HG03460 (cell line): ENCODE results near the gene PIK3CD.

ENCODE experiments used
- ATAC-seq: cut with Tn5 transposase; IDR thresholded peaks from one replicate; pipeline ENCODE4 v1.9.1; 2021; ENCODE audit not compliant: unreplicated experiment

PIK3CD gene

GRCh38 chr1:9717193-9718005, 65.9 kb downstream of the PIK3CD start:
- peak; percentile 74 for ATAC-seq

- ATAC-seq, result no peak
Observed at GRCh38 chr1:9718006-9718680, 66.6 kb downstream of the PIK3CD start.

- no peak for ATAC-seq
Observed at GRCh38 chr1:9719978-9720722, 68.6 kb downstream of the PIK3CD start.

GRCh38 chr1:9720785-9721605, 69.5 kb downstream of the PIK3CD start:
- no peak for ATAC-seq

- ATAC-seq, result no peak
Observed at GRCh38 chr1:9721606-9722377, 70.3 kb downstream of the PIK3CD start.

- ATAC-seq, result no peak
Observed at GRCh38 chr1:9722378-9722749, 70.8 kb downstream of the PIK3CD start.

GRCh38 chr1:9723068-9723805, 71.7 kb downstream of the PIK3CD start:
- ATAC-seq, result no peak

GRCh38 chr1:9723926-9724325, 72.4 kb downstream of the PIK3CD start:
- ATAC-seq, result no peak

- peak; percentile 56 for ATAC-seq
Observed at GRCh38 chr1:9724706-9725476, 73.4 kb downstream of the PIK3CD start.

GRCh38 chr1:9726406-9726805, 74.9 kb downstream of the PIK3CD start:
- ATAC-seq, result no peak

- no peak for ATAC-seq
Observed at GRCh38 chr1:9726905-9727595, 75.5 kb downstream of the PIK3CD start.

- no peak for ATAC-seq
Observed at GRCh38 chr1:9728451-9729295, 77.1 kb downstream of the PIK3CD start.

- ATAC-seq, result no peak
Observed at GRCh38 chr1:9729523-9729922, 78.0 kb downstream of the PIK3CD start.

- ATAC-seq, result no peak
Observed at GRCh38 chr1:9730096-9730901, 78.8 kb downstream of the PIK3CD start.

- no peak for ATAC-seq
Observed at GRCh38 chr1:9731051-9731537, 79.6 kb downstream of the PIK3CD start.

- ATAC-seq, result no peak
Observed at GRCh38 chr1:9731561-9731960, 80.0 kb downstream of the PIK3CD start.
